NCI-H2227 treated with DMSO at 0.1 percent for 48 hours (cell line): ENCODE results near the gene CNPY1.

Experiments used
- DNase-seq: peaks from one replicate; lab custom pipeline; 2025; lab: John Stamatoyannopoulos, UW

The CNPY1 gene

DNA sequence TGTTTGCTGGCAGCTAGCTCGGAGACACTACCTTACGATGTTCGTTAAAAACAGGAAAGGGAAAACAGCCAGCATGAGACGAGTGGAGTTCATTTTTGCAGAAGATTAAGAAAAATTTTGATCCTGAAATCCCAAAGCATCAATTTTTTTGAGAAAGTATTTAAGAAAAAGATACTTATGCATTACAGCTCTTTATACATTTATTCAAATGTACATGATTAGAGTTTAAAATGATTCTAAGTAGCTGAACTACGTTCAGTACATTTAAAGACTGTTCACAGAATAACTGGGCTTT is 34.7 kb downstream of the CNPY1 start:
- DNase-seq: no peak

DNA sequence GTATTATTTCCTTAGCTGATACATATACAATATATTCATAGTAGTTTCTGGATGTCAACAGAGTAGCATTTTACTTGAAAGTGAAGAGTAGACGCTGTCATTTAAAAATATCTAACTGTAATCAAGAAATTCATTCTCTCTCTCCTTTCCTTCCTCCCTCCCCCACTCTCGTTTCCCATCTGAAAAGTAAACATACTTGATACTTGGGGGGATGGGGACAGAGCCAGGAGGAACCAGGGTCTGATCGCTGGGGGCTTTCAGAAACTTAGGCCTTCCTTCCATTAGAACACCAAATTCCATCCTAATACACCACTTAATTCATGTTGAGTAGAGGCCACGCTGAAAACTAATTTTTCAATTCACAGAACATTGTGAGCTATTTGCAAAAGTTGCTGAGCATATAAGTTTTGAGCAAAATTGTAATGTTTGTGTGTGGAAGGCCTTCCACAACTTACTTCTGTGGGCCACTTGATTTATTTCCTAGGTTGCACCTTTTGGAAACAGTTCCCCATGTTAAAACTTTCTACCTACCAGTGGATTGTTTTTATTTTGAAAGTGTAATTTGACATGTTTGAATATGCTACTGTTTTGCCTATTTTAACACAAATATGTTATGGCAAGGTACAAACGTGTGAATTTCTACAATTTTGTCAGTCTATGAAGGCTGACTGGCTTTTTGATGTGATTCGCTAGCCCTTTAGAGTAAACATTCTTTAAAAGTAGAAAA is 35.2 kb downstream of the CNPY1 start:
- no peak for DNase-seq

DNA sequence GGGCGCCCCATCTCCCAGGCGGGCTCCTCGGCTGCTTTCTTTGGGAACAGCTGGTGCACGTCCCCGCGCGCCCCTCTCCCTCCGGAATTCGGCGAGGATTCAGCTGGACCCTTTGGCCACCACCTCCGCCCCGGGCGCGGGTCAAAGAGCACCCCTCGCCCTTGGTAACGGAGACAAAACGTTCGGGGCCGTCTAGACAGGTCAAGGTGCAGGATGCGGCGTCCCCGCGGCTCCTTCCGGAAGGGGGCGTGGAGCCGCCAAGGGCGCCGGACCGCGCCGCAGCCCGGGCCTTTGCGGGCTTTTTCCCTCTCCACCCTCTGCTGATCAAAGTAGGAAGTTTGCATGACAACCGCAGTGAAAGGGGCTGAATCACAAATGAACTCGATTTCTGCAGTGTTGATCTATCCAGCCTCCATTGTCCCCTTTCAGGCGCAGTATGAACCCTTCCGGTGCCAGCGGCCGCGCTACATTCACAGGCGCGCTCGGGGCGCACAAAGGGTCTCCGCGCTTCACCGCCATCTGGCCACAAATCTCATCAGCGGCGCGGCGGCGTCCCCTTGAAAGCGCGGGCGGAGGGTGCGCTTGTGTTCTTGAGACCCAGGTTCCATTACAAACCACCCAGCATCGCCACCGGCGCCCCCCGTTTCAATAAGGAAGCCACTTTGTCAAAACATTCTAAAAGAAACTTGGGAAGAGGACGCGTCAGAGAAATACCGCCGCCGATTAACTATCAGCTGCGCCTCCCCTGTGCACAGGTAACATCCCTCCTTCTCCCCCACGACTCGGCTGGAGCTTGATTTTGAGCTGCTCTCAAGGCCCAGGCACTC is 36.4 kb downstream of the CNPY1 start:
- no peak for DNase-seq

DNA sequence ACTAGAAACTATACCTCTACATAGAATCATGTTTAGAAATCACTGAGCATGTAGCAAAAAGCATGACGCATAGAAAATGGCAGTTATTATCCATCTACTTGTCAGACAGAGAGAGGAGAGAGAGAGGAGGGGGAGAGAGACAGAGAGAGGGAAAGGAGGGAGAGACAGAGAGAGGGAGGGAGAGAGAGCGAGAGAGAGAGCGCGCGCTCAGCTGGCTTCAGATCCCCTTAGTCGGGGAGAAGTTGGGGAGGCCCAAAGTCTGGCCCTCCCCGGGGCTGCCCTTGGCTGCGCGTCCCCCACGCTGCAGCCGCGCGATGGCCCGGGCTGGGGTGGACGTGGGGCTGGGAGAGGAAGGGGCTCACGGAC is 37.0 kb downstream of the CNPY1 start:
- no peak for DNase-seq

DNA sequence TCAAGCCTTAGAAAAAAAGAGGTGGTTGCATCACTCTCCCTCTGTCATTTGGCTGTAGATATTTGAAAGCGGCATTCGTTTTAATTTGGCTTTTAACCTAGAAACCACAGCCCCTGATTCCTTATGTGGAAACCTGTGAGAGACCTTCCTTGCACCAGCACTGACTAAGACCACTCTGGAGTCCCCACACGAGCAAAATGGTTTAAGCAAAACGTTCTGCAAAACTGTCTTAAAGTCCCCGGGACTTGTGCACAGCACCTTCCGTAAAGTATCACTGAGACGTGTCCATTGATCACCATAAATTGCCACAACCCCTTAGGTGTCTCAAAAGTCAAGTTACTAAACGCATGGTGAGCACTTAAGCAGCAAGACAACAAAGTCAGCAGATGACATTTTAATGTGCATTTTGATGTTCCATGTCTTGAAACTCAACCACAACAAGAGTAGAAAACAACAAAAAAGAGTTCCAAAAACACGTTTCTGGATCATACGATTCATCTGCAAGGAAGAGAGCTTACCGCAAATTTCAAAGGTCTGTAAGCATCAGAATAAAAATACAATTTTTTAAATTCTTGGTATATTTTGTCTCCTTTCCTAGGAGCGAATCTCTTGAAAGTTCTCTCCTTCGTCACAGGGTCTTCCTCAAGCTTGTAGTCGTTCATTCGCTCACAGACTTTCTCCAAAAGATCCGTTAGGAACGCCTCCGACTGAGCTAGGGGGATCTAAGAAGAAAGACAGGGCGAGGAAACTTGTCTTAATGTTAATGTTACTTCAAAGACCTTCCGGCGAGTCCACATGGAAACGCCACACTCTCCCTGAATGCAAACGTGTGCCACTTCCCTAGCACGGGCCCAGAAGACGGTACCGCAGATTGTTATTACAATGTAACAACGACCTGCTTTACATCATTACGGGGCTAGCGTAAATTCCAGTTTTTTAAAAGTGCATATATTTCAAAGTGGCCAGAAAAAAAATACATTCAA is 37.7 kb downstream of the CNPY1 start:
- DNase-seq: no peak

DNA sequence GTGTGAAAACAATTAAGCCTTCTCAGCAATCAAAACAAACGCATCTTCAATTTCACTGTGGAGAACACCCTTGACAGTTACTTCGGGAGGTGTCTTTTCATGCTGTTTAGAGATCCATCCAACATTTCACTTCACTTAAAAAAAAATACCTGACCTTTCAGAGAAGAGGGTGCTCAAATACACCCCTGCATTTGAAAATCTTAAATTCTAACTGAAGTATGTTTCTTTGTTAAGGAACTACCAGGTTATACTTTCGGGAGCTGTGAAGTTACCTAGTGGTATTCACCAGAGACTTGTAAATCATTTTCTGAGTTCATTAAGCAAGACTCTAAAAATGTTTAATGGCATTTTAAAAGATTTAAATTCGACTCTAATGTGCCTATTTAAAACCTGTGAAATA is 38.8 kb downstream of the CNPY1 start:
- no peak for DNase-seq

DNA sequence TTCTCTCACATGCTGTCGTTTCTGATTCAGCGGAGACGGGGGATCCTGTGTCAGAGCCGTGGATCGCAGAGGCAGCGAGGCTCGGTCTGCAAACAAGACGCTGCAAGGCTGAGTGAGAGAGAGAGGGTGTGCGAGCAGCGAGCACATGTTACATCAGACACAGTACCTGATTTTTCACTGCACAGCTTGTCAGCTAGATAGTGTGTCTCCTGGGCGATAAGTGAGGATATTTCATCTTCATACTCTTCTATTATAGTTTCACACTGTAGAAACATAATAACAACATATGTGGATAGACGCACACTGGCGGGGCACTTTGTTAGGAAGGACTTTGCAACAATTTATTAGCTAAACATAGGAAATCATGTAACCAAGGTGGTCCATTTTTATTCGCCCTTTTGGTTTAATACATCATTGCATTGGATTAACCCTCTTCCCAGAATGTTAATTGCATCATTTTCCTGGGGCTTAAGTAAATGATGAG is 39.5 kb downstream of the CNPY1 start:
- no peak for DNase-seq

DNA sequence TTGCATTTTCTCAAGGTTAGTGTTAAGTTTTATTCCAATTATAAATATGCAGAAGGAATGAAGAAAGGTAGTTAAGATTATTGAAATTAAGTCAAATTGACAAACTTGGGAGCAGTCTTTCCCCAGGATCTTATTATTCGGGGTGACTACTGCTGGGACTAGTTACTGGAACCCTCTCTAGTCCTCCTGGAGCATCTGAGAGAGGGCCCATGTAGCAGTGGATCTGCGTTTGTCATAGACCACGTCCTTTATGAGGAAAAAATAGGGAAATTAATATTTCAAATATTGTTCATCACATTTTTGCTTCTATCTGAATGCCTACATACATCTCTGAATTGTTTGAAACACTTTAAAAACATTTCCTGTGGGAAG is 41.0 kb downstream of the CNPY1 start:
- DNase-seq: no peak

DNA sequence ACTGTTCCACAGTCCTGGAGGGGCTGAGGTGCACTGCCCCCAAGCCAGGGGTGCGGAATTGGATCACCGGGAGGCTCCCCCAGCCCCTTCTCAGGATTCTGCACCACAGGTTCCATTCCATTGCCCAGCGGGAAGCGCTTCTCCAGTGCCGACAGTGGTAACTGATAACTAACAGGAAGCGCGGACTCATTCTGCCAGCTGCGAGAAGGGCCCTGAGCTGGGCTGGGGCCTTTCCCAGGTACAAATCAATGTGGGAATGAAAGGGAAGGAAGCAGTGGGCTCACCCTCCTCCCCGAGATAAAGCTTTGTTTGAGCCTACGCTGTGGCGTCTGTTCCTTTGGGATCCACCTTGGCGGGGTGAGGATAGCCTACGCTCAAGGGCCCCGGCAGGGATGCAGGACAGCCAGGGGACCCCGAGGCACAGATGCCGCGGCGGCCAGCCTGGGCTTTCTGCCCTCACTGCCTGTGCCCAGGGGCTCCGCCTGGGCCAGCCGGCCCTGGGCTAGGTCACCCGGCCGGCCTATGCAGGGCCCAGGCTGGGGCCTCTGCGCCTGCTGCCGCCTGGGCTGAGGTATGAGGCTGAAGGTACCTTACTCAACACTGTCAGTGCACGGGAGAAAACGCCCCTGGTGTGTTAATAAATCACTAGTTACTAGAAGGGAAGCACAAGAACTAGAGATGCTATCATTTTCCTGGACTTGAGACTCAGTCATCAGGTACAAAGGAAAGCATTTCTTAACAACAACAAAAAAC is 49.0 kb downstream of the CNPY1 start:
- no peak for DNase-seq

DNA sequence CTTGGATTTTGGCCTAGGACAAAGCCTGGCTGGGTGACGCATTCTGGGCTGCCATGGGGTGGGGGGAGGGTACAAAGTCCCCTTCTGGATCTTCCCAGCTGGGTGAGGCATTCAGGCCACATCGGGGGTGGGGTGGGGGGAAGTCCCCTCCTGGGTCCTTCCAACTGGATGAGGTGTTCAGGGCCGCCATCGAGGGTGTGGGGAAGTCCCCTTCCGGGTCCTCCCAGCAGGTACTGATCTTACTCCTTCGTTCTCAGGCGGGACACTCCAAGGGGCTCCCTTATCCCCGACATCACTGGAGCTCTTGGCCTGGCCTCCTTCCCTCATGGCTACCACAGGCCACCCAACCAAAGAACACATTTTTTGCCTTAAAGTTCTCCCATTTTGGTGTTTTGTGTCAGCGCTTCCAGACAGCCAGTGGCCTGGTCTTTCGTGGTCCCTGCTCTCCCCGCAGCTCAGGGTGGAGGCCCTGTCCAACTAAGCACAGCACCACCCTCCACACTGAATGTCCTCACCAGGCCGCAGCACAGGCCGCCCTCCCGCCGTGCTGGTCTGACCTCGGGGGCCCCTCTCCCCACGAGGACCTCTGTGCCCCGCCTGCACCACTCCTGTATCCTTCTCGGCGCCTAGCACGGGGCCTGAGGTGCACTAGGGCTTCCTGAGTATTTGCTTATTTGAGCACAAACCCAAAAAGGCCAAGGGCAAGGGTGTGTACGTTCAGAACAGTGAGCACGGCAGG is 49.9 kb downstream of the CNPY1 start:
- DNase-seq: no peak

DNA sequence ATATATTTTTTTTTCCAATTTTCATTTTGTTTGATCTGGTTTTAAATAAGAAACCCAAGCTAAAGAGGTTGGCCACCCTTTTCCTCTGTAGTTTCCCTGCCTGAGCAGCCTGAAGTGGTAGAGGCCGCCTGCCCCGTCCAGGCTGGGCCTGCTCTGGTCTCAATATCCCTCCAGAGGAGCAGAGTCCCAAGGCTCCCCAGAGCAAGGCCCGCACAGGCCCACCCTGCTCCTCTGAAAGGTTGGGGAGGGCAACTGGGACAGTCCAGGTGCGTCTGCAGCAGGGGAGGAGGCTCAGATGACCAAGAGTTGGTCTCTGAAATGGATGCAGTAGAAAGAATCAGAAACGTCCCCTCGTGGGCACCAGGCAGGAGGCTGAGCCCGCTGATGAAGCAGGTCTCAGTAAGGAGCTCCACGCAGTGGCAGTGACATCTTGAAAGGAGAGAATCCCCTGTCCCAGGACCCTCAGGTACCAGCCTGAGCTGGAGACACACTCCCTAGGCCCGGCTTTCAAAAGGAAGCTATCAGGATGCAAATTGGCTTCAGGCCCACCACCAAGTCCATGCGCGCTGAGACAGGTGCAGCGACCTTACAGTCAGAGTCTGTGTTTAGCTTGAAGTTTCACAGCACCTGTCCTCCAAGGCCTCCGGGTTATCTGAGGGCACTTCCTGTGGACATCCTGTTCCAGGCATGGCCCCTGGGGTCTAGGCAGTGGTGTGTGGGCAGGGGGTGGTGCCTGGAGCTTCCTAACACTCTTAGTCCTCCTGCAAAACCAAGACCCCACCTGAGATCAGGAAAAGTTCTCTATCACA is 50.7 kb downstream of the CNPY1 start:
- no peak for DNase-seq

DNA sequence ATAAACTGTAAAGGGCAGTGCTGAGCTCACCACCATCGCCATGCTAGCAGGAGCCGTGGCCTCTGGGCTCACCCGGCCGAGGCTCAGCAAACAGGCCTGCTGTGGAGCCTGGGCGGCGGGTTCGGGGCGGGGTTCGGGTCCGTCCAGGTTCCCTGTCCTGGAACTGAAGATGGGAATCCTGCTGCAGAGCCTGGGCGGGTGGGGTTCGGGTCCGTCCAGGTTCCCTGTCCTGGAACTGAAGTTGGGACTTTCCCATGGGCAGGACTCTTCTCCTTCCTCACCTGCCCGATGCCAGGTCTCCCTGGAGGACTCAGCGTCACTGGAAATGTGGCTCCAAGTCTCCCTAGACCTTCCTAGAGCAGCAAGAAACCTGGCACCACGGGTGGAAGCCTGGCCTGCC is 51.8 kb downstream of the CNPY1 start:
- DNase-seq: no peak

DNA sequence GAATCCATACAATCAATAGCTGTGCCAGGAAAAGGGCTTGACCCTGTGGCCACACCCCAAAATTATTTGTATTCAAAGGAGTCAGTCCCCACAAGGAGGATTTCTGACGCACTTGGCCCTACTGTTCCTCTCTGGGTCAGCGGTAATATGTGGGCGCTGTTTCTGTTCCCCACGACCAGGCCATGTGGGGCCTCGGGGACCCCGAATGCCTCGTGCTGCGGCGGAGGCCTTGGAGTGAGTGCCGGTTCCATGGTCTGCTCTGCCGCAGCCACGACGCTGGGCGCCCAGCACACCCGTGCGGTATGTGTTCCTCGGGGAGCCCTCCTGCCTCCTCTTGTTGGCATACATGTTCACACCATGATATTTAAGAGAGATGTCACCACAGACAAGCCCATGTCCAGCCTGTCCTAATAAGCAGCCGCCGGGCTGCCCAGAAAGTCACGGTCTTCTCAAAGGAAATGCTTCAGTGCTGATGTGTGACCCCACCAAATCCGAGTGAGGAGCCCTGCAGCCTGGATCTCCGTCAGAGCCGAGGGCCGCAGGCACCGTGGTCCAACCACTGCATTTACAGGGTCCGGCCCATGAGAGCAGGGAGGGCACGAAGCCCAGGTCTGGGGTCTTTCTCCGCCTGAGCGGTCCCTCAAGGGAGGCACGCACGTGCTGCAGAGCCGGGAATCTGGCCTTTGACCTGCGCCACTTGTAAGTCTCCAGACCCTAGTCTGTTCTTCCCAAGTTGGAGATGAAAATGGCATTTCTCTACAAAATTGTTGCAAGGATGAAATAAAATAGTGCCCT is 52.4 kb downstream of the CNPY1 start:
- no peak for DNase-seq

DNA sequence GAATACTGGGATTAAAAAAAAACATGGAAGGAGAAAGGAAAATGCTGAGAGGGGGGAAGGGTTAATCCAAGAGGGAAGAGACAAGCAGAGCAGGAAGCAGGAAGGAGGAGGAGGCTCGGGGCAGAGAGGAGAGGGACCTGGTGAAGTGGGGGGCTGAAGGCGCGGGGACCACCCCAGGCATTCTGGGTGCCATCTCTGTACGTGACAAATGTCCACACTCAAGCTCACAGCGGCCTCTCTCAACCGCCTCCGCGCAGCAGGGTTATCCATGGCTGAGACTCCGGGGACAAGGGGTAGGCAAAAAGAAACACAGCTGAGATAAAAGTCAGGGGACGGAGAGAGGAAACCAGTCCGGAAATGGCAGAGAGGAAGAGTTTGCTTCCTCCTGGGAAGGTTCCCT is 54.5 kb downstream of the CNPY1 start:
- DNase-seq: no peak

DNA sequence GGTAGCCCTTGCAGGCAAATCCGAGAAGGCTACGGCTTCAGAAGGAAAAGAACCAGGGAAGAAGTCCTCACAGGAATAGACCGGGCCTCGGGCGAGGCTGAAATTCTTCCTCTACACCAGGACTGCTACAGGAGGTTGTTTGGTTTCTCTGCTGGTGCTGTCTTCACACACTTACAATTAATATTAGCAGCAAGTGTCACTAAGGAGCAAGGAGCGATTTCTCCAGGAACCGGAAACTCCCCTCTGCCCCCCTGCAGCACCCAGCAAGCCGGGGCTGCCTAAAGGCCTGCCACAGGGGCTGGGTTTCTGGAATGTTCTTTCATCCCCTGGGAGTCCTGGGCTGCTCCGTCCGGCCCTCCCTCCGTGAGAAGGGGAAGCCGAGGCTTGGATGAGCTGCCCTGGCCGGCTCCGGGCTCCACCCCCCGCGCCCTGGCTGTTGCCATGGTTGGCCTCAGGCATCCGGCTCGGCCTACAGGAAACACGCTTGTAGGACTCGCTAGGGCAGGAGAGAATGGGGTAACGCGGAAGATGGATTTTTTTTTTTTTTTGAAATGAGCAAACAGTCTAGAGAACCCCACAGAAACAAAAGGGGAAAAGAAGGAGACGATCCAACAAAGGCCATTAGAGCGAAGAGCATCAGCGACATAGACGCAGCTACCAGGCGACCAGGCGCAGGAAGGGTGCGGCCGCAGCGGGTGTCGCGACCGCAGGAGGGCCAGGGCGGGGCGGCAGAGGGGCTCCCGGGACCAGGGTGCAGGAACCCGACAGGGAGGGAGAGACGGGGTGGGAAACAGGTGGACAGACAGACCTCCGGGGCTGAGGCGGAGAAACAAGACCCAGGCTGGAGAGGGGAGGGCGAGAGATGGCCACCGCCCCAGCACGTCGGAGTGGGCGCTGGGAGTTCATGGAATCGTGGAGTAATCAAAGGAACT is 55.4 kb downstream of the CNPY1 start:
- DNase-seq: no peak

DNA sequence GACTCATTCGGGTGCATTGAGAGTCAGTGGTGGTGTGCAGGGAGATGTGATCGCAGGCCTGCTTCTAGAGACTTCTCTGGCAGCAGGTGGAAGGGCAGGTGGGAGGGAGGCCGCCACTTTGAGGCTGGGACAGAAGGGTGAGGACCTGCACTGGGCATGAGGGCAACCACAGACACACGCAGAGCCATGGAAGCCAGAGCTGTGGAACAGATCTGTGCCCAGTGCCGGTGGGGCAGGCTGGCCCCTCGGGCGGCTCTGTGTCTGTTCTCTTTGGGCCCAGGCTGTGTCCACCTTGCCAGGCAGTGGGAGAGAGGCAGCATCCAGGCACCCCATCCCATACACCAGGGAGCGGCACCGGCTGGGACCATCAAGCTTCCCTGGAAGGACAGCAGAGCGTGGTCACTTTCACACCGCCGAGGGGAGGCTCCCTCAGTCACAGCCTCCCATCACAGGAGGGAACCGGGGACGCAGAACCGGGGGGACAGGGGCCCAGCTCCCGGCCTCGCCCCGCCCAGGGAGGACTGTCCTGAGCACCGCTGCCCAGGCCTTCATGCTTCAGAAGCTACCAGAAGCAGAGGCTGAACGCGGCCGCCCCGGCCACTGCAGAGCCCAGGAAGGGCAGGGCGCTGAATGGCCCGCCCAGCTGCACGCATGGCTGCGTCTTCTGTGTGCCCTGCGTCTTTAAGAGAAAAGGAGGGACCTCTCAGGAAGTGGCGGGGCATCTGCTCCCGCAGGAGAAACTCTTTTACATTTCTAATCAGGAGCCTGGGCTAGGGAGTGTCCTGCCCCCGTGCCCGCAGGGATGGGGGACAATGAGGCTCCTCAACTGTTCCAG is 56.3 kb downstream of the CNPY1 start:
- DNase-seq: no peak

DNA sequence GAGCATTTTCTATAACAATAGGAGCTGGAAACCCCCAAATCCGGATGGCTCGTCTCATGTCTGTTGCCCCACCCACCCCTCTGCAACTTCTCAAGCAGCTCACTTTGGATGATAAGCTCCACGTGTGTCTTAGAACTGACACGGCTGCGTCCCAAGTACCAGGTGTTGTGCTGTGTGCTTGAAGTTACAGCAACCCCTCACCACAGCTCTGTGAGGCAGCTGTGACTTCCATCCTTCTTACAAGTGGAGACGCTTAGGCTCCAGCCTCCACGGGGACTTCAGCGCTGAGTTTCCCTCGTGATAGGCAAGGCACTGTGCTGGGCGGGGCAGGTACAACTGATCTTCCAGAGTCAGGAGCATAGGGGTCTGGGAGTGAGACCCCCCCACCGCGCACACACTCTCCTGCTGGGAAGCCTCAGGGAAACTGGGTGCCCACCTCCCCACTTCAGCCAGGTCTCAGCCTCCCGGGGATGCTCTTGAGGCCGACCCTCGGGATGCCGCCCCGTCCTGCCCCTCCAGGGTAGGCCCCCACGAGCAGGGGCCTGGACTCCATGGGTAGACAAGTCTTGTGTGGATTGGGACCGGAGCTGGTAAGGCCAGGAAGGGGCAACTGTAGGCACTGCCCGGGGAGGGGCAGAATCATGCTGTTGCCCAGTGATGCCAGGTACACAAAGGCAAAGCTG is 57.1 kb downstream of the CNPY1 start:
- DNase-seq: no peak
